H1 (cell line): Measurements from ENCODE around the gene ETDC. TPM values are rescaled to one million over a fixed set of nuclear protein-coding genes. Genes with fewer than 3 reads are reported as not detected.

Source experiments
- CTCF ChIA-PET: fragments of 300-600 bp; sonication (Branson Sonifier 250); formaldehyde crosslinking; loops from one replicate; lab custom pipeline; 2021; ENCODE audit not compliant: partially characterized antibody; lab: Charles Lee
- POLR2A ChIA-PET: fragments of 300-600 bp; sonication (Branson Sonifier 250); formaldehyde crosslinking; loops from one replicate; lab custom pipeline; 2021; ENCODE audit warnings: inconsistent platforms; ENCODE audit not compliant: partially characterized antibody; lab: Charles Lee
- DNase-seq, 2 experiments: peaks; one replicate each; pipeline versions ENCODE4 v3.0.0 to v3.0.0-alpha.2; 2010 to 2022; ENCODE audit warnings: low spot score in 2 of 2, low read depth in 1 of 2, mixed read lengths in 1 of 2
- FAIRE-seq: peaks from 2 replicates; lab custom pipeline; 2011; peaks lifted over from hg19 to GRCh38; lab: Jason Lieb, UNC
- H2AFZ ChIP-seq: 2 replicates; pipeline ENCODE4 v1.8.1; 2012; ENCODE audit warnings: low read length, inconsistent platforms
- H2AK5ac ChIP-seq: 2 replicates; pipeline ENCODE4 v1.6.1; 2013; ENCODE audit warnings: low read depth, low read length
- H2BK120ac ChIP-seq: replicated peaks from 2 replicates; pipeline ENCODE3; 2013; ENCODE audit warnings: low read depth, low read length, inconsistent platforms
- H2BK12ac ChIP-seq: 2 replicates; pipeline ENCODE4 v1.6.1; 2013; ENCODE audit warnings: low read depth, low read length
- H2BK15ac ChIP-seq: 2 replicates; pipeline ENCODE4 v1.6.1; 2013; ENCODE audit warnings: low read length
- H2BK20ac ChIP-seq: 2 replicates; pipeline ENCODE4 v1.6.1; 2013; ENCODE audit warnings: low read length
- H2BK5ac ChIP-seq: 2 replicates; pipeline ENCODE4 v1.6.1; 2013; ENCODE audit warnings: low read depth, low read length
- H3K14ac ChIP-seq: 2 replicates; pipeline ENCODE4 v1.6.1; 2013; ENCODE audit warnings: inconsistent platforms; ENCODE audit not compliant: insufficient read length
- H3K18ac ChIP-seq: 2 replicates; pipeline ENCODE4 v1.6.1; 2013; ENCODE audit warnings: low read length; ENCODE audit errors: extremely low read depth
- H3K23ac ChIP-seq: 2 replicates; pipeline ENCODE4 v1.6.1; 2013; ENCODE audit warnings: inconsistent platforms; ENCODE audit not compliant: insufficient read length
- H3K23me2 ChIP-seq: 2 replicates; pipeline ENCODE4 v1.6.1; 2013; ENCODE audit warnings: low read depth, low read length
- H3K27ac ChIP-seq: 2 replicates; pipeline ENCODE4 v1.6.1; 2011; ENCODE audit warnings: low read depth, low read length, inconsistent platforms
- H3K27me3 ChIP-seq, 4 experiments: replicated peaks in 1 of 4; 1 replicate in 1 of 4; 2 replicates in 3 of 4; pipeline versions ENCODE4 v1.6.1 to v1.8.1; 2011 to 2013; ENCODE audit warnings: low read length in 3 of 4, mild to moderate bottlenecking in 3 of 4, inconsistent platforms in 2 of 4, mixed read lengths in 2 of 4, moderate library complexity in 1 of 4; ENCODE audit not compliant: control insufficient read depth in 3 of 4, insufficient read depth in 3 of 4; ENCODE audit errors: extremely low read depth in 1 of 4
- H3K36me3 ChIP-seq, 4 experiments: 2 replicates each; pipeline versions ENCODE4 v1.6.1 to v1.8.1; 2011 to 2013; ENCODE audit warnings: mild to moderate bottlenecking in 4 of 4, low read length in 3 of 4, moderate library complexity in 2 of 4, control low read depth in 1 of 4, inconsistent platforms in 1 of 4; ENCODE audit not compliant: insufficient read depth in 4 of 4, control insufficient read depth in 2 of 4
- H3K4ac ChIP-seq: replicated peaks from 2 replicates; pipeline ENCODE3; 2013; ENCODE audit warnings: low read length, low read depth, mixed read lengths, inconsistent platforms; ENCODE audit not compliant: insufficient read length
- H3K4me1 ChIP-seq, 4 experiments: replicated peaks in 1 of 4; 1 replicate in 1 of 4; 2 replicates in 3 of 4; pipeline versions ENCODE4 v1.6.1 to v1.8.1; 2011 to 2013; ENCODE audit warnings: low read length in 3 of 4, inconsistent platforms in 2 of 4, mixed read lengths in 1 of 4; ENCODE audit not compliant: insufficient read depth in 4 of 4, control insufficient read depth in 3 of 4
- H3K4me2 ChIP-seq, 2 experiments: 2 replicates each; pipeline versions ENCODE4 v1.6.1 to v1.8.1; 2011 to 2013; ENCODE audit warnings: low read depth in 2 of 2, low read length in 2 of 2, control low read depth in 1 of 2, inconsistent platforms in 1 of 2, mild to moderate bottlenecking in 1 of 2; ENCODE audit not compliant: insufficient read depth in 1 of 2
- H3K4me3 ChIP-seq, 4 experiments: fragments of 200-600, 300-600 bp in 1 of 4; sonication (generic), shearing (Covaris generic), sonication (Bioruptor Twin) in 1 of 4; 2 replicates each; pipeline versions ENCODE4 v1.5.1 to v1.8.1; 2011 to 2016; ENCODE audit warnings: low read length in 4 of 4, low read depth in 3 of 4, control low read depth in 2 of 4, inconsistent platforms in 2 of 4, mild to moderate bottlenecking in 2 of 4, mixed read lengths in 1 of 4, moderate library complexity in 1 of 4; ENCODE audit not compliant: insufficient read depth in 2 of 4; ENCODE audit errors: extremely low read depth in 1 of 4
- H3K56ac ChIP-seq: replicated peaks from 2 replicates; pipeline ENCODE3; 2013; ENCODE audit warnings: low read depth, mild to moderate bottlenecking, mixed read lengths, low read length, inconsistent platforms; ENCODE audit not compliant: insufficient read length
- H3K79me1 ChIP-seq: 2 replicates; pipeline ENCODE4 v1.6.1; 2013; ENCODE audit warnings: low read depth, low read length, control low read depth
- H3K79me2 ChIP-seq, 2 experiments: 2 replicates each; pipeline versions ENCODE4 v1.6.1 to v1.8.1; 2012 to 2013; ENCODE audit warnings: low read length in 2 of 2, mild to moderate bottlenecking in 2 of 2, inconsistent platforms in 1 of 2; ENCODE audit not compliant: insufficient read depth in 2 of 2, control insufficient read depth in 1 of 2
- H3K9ac ChIP-seq, 4 experiments: replicated peaks in 1 of 4; 1 replicate in 1 of 4; 2 replicates in 3 of 4; pipeline versions ENCODE4 v1.6.1 to v1.8.1; 2011 to 2013; ENCODE audit warnings: low read depth in 3 of 4, low read length in 3 of 4, control low read depth in 2 of 4, mild to moderate bottlenecking in 2 of 4, moderate library complexity in 2 of 4, inconsistent platforms in 1 of 4; ENCODE audit errors: extremely low read depth in 1 of 4
- H3K9me3 ChIP-seq, 2 experiments: 2 replicates each; pipeline versions ENCODE4 v1.6.1 to v1.8.1; 2012 to 2013; ENCODE audit warnings: mild to moderate bottlenecking in 2 of 2, moderate library complexity in 2 of 2, control low read depth in 1 of 2, inconsistent platforms in 1 of 2, low read depth in 1 of 2, low read length in 1 of 2, mixed read lengths in 1 of 2; ENCODE audit not compliant: insufficient read depth in 2 of 2
- H4K20me1 ChIP-seq, 2 experiments: replicated peaks in 1 of 2; 2 replicates each; pipeline versions ENCODE3 to v1.8.1; 2011 to 2013; ENCODE audit warnings: inconsistent platforms in 2 of 2, low read length in 2 of 2, mild to moderate bottlenecking in 1 of 2; ENCODE audit not compliant: insufficient read depth in 2 of 2, control insufficient read depth in 1 of 2
- H4K5ac ChIP-seq: 2 replicates; pipeline ENCODE4 v1.6.1; 2013; ENCODE audit warnings: low read length, low read depth, mixed read lengths, inconsistent platforms; ENCODE audit not compliant: insufficient read length
- H4K8ac ChIP-seq: 2 replicates; pipeline ENCODE4 v1.8.0; 2013; ENCODE audit warnings: mild to moderate bottlenecking, moderate library complexity, low read length, inconsistent platforms; ENCODE audit not compliant: insufficient read depth; ENCODE audit errors: extremely low read depth
- H4K91ac ChIP-seq: replicated peaks from 2 replicates; pipeline ENCODE3; 2013; ENCODE audit warnings: low read length, mixed read lengths, inconsistent platforms; ENCODE audit not compliant: insufficient read length
- PHF8 ChIP-seq: fragments of 200-600 bp; sonication (generic); conservative IDR thresholded peaks from 2 replicates; pipeline ENCODE4 v1.7.1; 2012; ENCODE audit warnings: low read depth, mild to moderate bottlenecking, inconsistent platforms, low read length, moderate library complexity
- RBBP5 ChIP-seq: IDR thresholded peaks from 2 replicates; pipeline ENCODE4 v1.7.1; 2012; ENCODE audit warnings: low read depth, mild to moderate bottlenecking, inconsistent platforms, low read length, moderate library complexity, borderline replicate concordance
- SIX5 ChIP-seq: IDR thresholded peaks from 2 replicates; pipeline ENCODE4 v1.6.1; 2011; ENCODE audit warnings: mild to moderate bottlenecking, low read depth, low read length
- WGBS, 2 experiments: shearing (Covaris generic) in 1 of 2; methylation state at CpG; one replicate each; pipeline versions ENCODE4 v1.1.6 to v1.1.7; 2013 to 2015; ENCODE audit warnings: low lambda C conversion rate in 2 of 2, mixed read lengths in 2 of 2, inconsistent platforms in 1 of 2, low coverage in 1 of 2, missing lambda C conversion rate in 1 of 2; ENCODE audit not compliant: insufficient replicate concordance in 2 of 2, insufficient coverage in 1 of 2, insufficient read length in 1 of 2; ENCODE audit errors: extremely low coverage in 1 of 2, missing lambda C conversion rate in 1 of 2; 5-methylcytosine and 5-hydroxymethylcytosine counted together
- polyA plus RNA-seq, 7 experiments: library from polyadenylated mRNA; depleted of rRNA in 3 of 7; stranded (reverse) in 5 of 7; unstranded in 2 of 7; fragments of >200 nt in 5 of 7; fragments of 200-250 nt in 2 of 7; gene quantifications; 1 replicate in 5 of 7; 2 replicates in 1 of 7; 4 replicates in 1 of 7; pipeline versions ENCODE4 v1.2.1 to v1.2.3, GENCODE V29; 2011 to 2013; ENCODE audit warnings: missing spikeins in 2 of 7, mixed read lengths in 2 of 7
- total RNA-seq: library from RNA; stranded (reverse); fragmentation: NEBNext Ultra II Directional; extraction: Animal tissue kit (Norgen Biotek cat#: 25700); gene quantifications from 2 replicates; pipeline ENCODE4 v1.2.1, GENCODE V29; 2021

ETDC gene
- total and polyA plus RNA-seq, 2 of the 8 experiments (the other 6 are each of a cell fraction or from before 2014, with no cell fraction given), result not detected

DNA sequence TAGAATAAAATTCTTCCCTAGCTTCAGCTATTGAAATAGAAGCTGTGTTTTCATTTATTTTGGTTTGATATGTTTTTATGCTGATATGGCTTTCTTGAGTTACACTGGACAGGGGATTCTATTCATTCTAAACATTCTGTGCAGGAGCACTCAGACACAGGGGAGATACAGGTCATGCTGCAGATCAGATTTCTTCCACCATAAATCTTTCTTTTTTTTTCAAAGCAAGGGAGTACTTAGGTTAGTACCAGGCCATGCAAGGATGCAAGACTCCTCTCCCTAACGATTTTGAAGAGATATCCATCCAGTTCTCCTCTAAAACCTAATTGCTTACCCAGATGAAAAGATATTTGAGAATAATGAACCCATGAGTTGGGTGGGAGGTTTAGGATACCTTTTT lies 21.4 kb downstream of the ETDC start:
- Histone ChIP-seq H2BK15ac (no peak overlapping the region), H4K91ac (no peak overlapping the region), H3K9me3 (no peaks in the 10 kb centered on the region), H3K79me2 (peaks cover 0 to 28% of the 10 kb centered on the region in 2 experiments; a peak in 2 of 4 replicates), H2AFZ (no peak overlapping the region), H3K4me3 (no peak overlapping the region), H3K14ac (no peak overlapping the region), H4K5ac (no peak overlapping the region), H2BK120ac (no peak overlapping the region), H3K9ac (no peak overlapping the region), H2AK5ac (no peak overlapping the region), H4K20me1 (peaks cover 0 to 1% of the 10 kb centered on the region in 2 experiments), H3K4ac (no peak overlapping the region), H3K18ac (no peak overlapping the region), H3K27ac (no peak overlapping the region), H3K36me3 (peaks cover 0 to 3% (median 2%) of the 10 kb centered on the region in 4 experiments; a peak in 3 of 8 replicates), H3K4me1 (peaks cover 0 to 5% (median under 1%) of the 10 kb centered on the region in 4 experiments; a peak in 2 of 7 replicates), H3K4me2 (no peak overlapping the region), H2BK5ac (no peak overlapping the region), H2BK12ac (no peak overlapping the region), H3K23ac (no peak overlapping the region), H4K8ac (no peak overlapping the region), H2BK20ac (no peak overlapping the region), H3K79me1 (no peaks in the 10 kb centered on the region; the same call in 1 of the 2 replicates), H3K27me3 (no peaks in the 10 kb centered on the region), H3K56ac (no peak overlapping the region), H3K23me2 (no peaks in the 10 kb centered on the region)
- no peak for FAIRE-seq
- TF ChIP-seq RBBP5 (no peak), PHF8 (no peak), SIX5 (no peak)
- DNase-seq, result no peak
- 67% methylated on average over 1 of the region's 1 CpG; no CpG with 5 or more reads in 1 of the 2 experiments for WGBS, 2 experiments
- ChIA-PET POLR2A (no interaction called here), CTCF (no interaction called here)
